GM23338 (cell line): ENCODE data around the gene CLRN2. TPM values are rescaled to one million over a fixed set of nuclear protein-coding genes. Genes with fewer than 3 reads are reported as not detected.
A peak's percentile ranks its signal among the peaks of the same experiment; 100 is the strongest.

Experiments used
- ATAC-seq: fragments of 200-7000 bp; cut with Tn5 transposase; 3 replicates; pipeline ENCODE4 v1.9.1; 2020
- DNase-seq: peaks from one replicate; pipeline ENCODE4 v3.0.0-alpha.2; 2015; ENCODE audit warnings: low spot score
- H2AFZ ChIP-seq: fragments of 200-600 bp; sonication (generic); 2 replicates; pipeline ENCODE4 v1.8.0; 2016; ENCODE audit warnings: antibody characterized with exemption, mild to moderate bottlenecking, moderate library complexity
- H3F3A ChIP-seq: fragments of 200-600 bp; sonication (generic); replicated peaks from 2 replicates; pipeline ENCODE4 v1.8.0; 2017; ENCODE audit warnings: antibody characterized with exemption, mixed run types, low read depth
- H3K27ac ChIP-seq: fragments of 200-600 bp; sonication (generic); 2 replicates; pipeline ENCODE4 v1.6.1; 2016; ENCODE audit warnings: low read depth
- H3K27me3 ChIP-seq: fragments of 200-600 bp; sonication (generic); 2 replicates; pipeline ENCODE4 v1.8.0; 2016; ENCODE audit warnings: mild to moderate bottlenecking, mixed run types, moderate library complexity; ENCODE audit not compliant: insufficient read depth
- H3K36me3 ChIP-seq: fragments of 200-600 bp; sonication (generic); 2 replicates; pipeline ENCODE4 v1.8.0; 2016; ENCODE audit warnings: mild to moderate bottlenecking; ENCODE audit not compliant: insufficient read depth
- H3K4me1 ChIP-seq: fragments of 200-600 bp; sonication (generic); 2 replicates; pipeline ENCODE4 v1.8.0; 2016; ENCODE audit warnings: mild to moderate bottlenecking, moderate library complexity; ENCODE audit not compliant: insufficient read depth
- H3K4me2 ChIP-seq: fragments of 200-600 bp; sonication (generic); 2 replicates; pipeline ENCODE4 v1.7.1; 2017; ENCODE audit warnings: mixed run types
- H3K4me3 ChIP-seq: fragments of 200-600 bp; sonication (generic); 2 replicates; pipeline ENCODE4 v1.6.1; 2016; ENCODE audit warnings: mixed run types
- H3K79me2 ChIP-seq: fragments of 200-600 bp; sonication (generic); replicated peaks from 2 replicates; pipeline ENCODE4 v1.8.0; 2017; ENCODE audit warnings: mild to moderate bottlenecking; ENCODE audit not compliant: insufficient read depth
- H3K9me2 ChIP-seq: fragments of 200-600 bp; sonication (generic); 2 replicates; pipeline ENCODE4 v1.8.0; 2017; ENCODE audit not compliant: insufficient read depth
- H4K20me1 ChIP-seq: fragments of 200-600 bp; sonication (generic); replicated peaks from 2 replicates; pipeline ENCODE4 v1.8.0; 2017; ENCODE audit warnings: mild to moderate bottlenecking; ENCODE audit not compliant: insufficient read depth
- H3K27ac Mint-ChIP-seq: 2 replicates; pipeline ENCODE4 v1.8.0; 2020; ENCODE audit warnings: inconsistent platforms, mild to moderate bottlenecking, moderate library complexity, mixed read lengths
- H3K27me3 Mint-ChIP-seq: 3 replicates; pipeline ENCODE4 v1.8.0; 2022; ENCODE audit warnings: low read depth, mild to moderate bottlenecking, moderate library complexity, mixed read lengths, inconsistent platforms; ENCODE audit not compliant: insufficient read depth, poor library complexity
- H3K36me3 Mint-ChIP-seq: 3 replicates; pipeline ENCODE4 v1.8.0; 2021; ENCODE audit warnings: low read depth, mild to moderate bottlenecking, inconsistent platforms, moderate library complexity, mixed read lengths
- H3K4me1 Mint-ChIP-seq: 3 replicates; pipeline ENCODE4 v1.8.0; 2020; ENCODE audit warnings: mild to moderate bottlenecking, inconsistent platforms, mixed read lengths
- H3K4me3 Mint-ChIP-seq: 3 replicates; pipeline ENCODE4 v1.8.0; 2021; ENCODE audit warnings: moderate library complexity, mild to moderate bottlenecking, inconsistent platforms, mixed read lengths
- H3K9me3 Mint-ChIP-seq: 3 replicates; pipeline ENCODE4 v1.8.0; 2020; ENCODE audit warnings: moderate library complexity, mild to moderate bottlenecking, inconsistent platforms, mixed read lengths
- CREB1 ChIP-seq: fragments of 250-450 bp; sonication (Bioruptor Pico); IDR thresholded peaks from 2 replicates; pipeline ENCODE4 v1.5.0; 2020; ENCODE audit warnings: low read depth, mild to moderate bottlenecking, moderate library complexity
- CTCF ChIP-seq, 2 experiments: fragments of 200-600 bp in 1 of 2; sonication (generic) in 1 of 2; conservative IDR thresholded peaks; 2 replicates each; pipeline versions ENCODE4 v1.5.1 to v1.6.1; 2016 to 2017; ENCODE audit warnings: antibody characterized with exemption in 2 of 2, low read depth in 2 of 2, mild to moderate bottlenecking in 2 of 2, moderate library complexity in 1 of 2
- ETS1 ChIP-seq: IDR thresholded peaks from 2 replicates; pipeline ENCODE4 v1.6.1; 2016; ENCODE audit warnings: antibody characterized with exemption
- EZH2 ChIP-seq: fragments of 200-600 bp; sonication (generic); IDR thresholded peaks from one replicate; pipeline ENCODE4 v1.8.0; 2017; ENCODE audit warnings: antibody characterized with exemption, mild to moderate bottlenecking, low read depth; ENCODE audit not compliant: unreplicated experiment
- EZH2phosphoT487 ChIP-seq: fragments of 200-600 bp; sonication (generic); IDR thresholded peaks from one replicate; pipeline ENCODE4 v1.8.1; 2018; ENCODE audit warnings: antibody characterized with exemption; ENCODE audit not compliant: unreplicated experiment
- JUNB ChIP-seq: IDR thresholded peaks from one replicate; pipeline ENCODE4 v1.6.1; 2016; ENCODE audit warnings: antibody characterized with exemption; ENCODE audit not compliant: unreplicated experiment
- NANOG ChIP-seq: IDR thresholded peaks from 2 replicates; pipeline ENCODE4 v1.6.1; 2016; ENCODE audit warnings: antibody characterized with exemption, borderline replicate concordance
- REST ChIP-seq: IDR thresholded peaks from one replicate; pipeline ENCODE4 v1.6.1; 2018; ENCODE audit warnings: antibody characterized with exemption; ENCODE audit not compliant: unreplicated experiment
- STAT1 ChIP-seq: IDR thresholded peaks from one replicate; pipeline ENCODE4 v1.6.1; 2016; ENCODE audit warnings: antibody characterized with exemption; ENCODE audit not compliant: unreplicated experiment
- polyA plus RNA-seq: library from polyadenylated mRNA; unstranded; fragments of >200 nt; fragmentation: Nextera tagmentation; extraction: Ambion mirVana; gene quantifications from 2 replicates; pipeline ENCODE4 v1.2.1, GENCODE V29; 2016
- total RNA-seq: library from RNA; depleted of rRNA; stranded (reverse); fragments of >200 nt; shearing (Covaris generic); gene quantifications from 2 replicates; pipeline ENCODE4 v1.2.3, GENCODE V29; 2014

The CLRN2 gene
- total and polyA plus RNA-seq, 2 experiments from 2014 or later = not detected

- no peak for TF ChIP-seq REST
- no peak for TF ChIP-seq NANOG
- no peak for TF ChIP-seq JUNB
- no peak for TF ChIP-seq EZH2phosphoT487
- TF ChIP-seq EZH2 = no peak
- TF ChIP-seq STAT1 = no peak
- no peak for TF ChIP-seq CREB1 (CRISPR knock-in tag)
These were observed 13.7 kb downstream of the CLRN2 start (continued) for GRCh38 chr4:17528551-17529165.

GRCh38 chr4:17531538-17532285, 16.7 kb downstream of the CLRN2 start:
- no peaks in the 10 kb centered on the region for H3K4me1 ChIP-seq
- no peaks in the 10 kb centered on the region for H3K9me3 Mint-ChIP-seq
- no peak for TF ChIP-seq NANOG
- no peak for TF ChIP-seq EZH2phosphoT487
- TF ChIP-seq ETS1 = no peak
- TF ChIP-seq CTCF (conservative IDR thresholded peaks at IDR 0.05; ENCODE audit: low read depth in 2 of 2) = no peak
- no peak for TF ChIP-seq REST
- TF ChIP-seq JUNB = no peak
- no peak for TF ChIP-seq EZH2

More at GRCh38 chr4:17531538-17532285, 16.7 kb downstream of the CLRN2 start:
- no peak for DNase-seq
- H4K20me1 ChIP-seq = no peaks in the 10 kb centered on the region
- Mint-ChIP-seq H3K27ac (no peak overlapping the region), H3K36me3 (no peaks in the 10 kb centered on the region), H3K4me3 (no peak overlapping the region), H3K4me1 (no peaks in the 10 kb centered on the region), H3K27me3 (peaks cover 2% of the 10 kb centered on the region)
- no peaks in the 10 kb centered on the region for H3K79me2 ChIP-seq
- no peaks in the 10 kb centered on the region for H3K36me3 ChIP-seq
- H3K27me3 ChIP-seq = no peaks in the 10 kb centered on the region
- no peaks in the 10 kb centered on the region for H3F3A ChIP-seq
- H3K27ac ChIP-seq = no peak overlapping the region
- no peak for ATAC-seq
- no peak overlapping the region for H3K4me2 ChIP-seq
- no peak overlapping the region for H3K4me3 ChIP-seq
- H2AFZ ChIP-seq = peak overlapping the region; percentile 28; the same call in 1 of the 2 replicates
- no peaks in the 10 kb centered on the region for H3K9me2 ChIP-seq
